Panc1 (cell line): ENCODE measurements around the gene GNAZ. TPM values are rescaled to one million over a fixed set of nuclear protein-coding genes. Genes with fewer than 3 reads are reported as not detected.

ENCODE experiments used
- ATAC-seq: fragments of 200-7000 bp; cut with Tn5 transposase; 2 replicates; pipeline ENCODE4 v1.9.1; 2020; ENCODE audit warnings: mild to moderate bottlenecking, moderate library complexity
- BruUV-seq: library from RNA; stranded (reverse); fragments of 400-500 nt; replicated peaks from 2 replicates; lab custom pipeline; 2021; lab: Mats Ljungman, UMichigan
- CTCF ChIA-PET: fragments of 300-600 bp; sonication (Branson Sonifier 250); formaldehyde crosslinking; loops from one replicate; lab custom pipeline; 2022; ENCODE audit warnings: antibody characterized with exemption; lab: Charles Lee
- POLR2A ChIA-PET: fragments of 300-600 bp; sonication (Branson Sonifier 250); formaldehyde crosslinking; loops from one replicate; lab custom pipeline; 2022; ENCODE audit warnings: antibody characterized with exemption; lab: Charles Lee
- DNase-seq: peaks from one replicate; pipeline ENCODE4 v3.0.0-alpha.2; 2010; ENCODE audit warnings: low read depth, low spot score
- H3K27ac ChIP-seq: 2 replicates; pipeline ENCODE4 v1.5.1; 2011; ENCODE audit warnings: mild to moderate bottlenecking, low read length, inconsistent platforms
- H3K27me3 ChIP-seq: fragments of 200-500 bp; sonication (Bioruptor generic); 2 replicates; pipeline ENCODE4 v1.6.0; 2014; ENCODE audit warnings: low read length, inconsistent platforms; ENCODE audit not compliant: control insufficient read depth, insufficient read depth
- H3K36me3 ChIP-seq: fragments of 200-500 bp; sonication (Bioruptor generic); 2 replicates; pipeline ENCODE4 v1.5.1; 2014; ENCODE audit warnings: inconsistent platforms, mild to moderate bottlenecking, low read length, moderate library complexity; ENCODE audit not compliant: control insufficient read depth, insufficient read depth
- H3K4me1 ChIP-seq: 2 replicates; pipeline ENCODE4 v1.5.1; 2011; ENCODE audit warnings: inconsistent platforms, mild to moderate bottlenecking, low read length, moderate library complexity; ENCODE audit not compliant: control insufficient read depth, insufficient read depth
- H3K4me3 ChIP-seq, 2 experiments: 2 replicates each; pipeline ENCODE4 v1.5.1; 2011 to 2012; ENCODE audit warnings: low read depth in 2 of 2, low read length in 2 of 2, mild to moderate bottlenecking in 2 of 2, inconsistent platforms in 1 of 2, moderate library complexity in 1 of 2
- H3K9me3 ChIP-seq: fragments of 200-500 bp; sonication (Bioruptor generic); 2 replicates; pipeline ENCODE4 v1.5.1; 2014; ENCODE audit warnings: low read depth, mild to moderate bottlenecking, inconsistent platforms, low read length, moderate library complexity; ENCODE audit not compliant: control insufficient read depth, insufficient read depth
- CTCF ChIP-seq: fragments of 450-650 bp; IDR thresholded peaks from 2 replicates; pipeline ENCODE4 v1.5.1; 2017; ENCODE audit warnings: mild to moderate bottlenecking
- POLR2AphosphoS5 ChIP-seq: IDR thresholded peaks from 2 replicates; pipeline ENCODE4 v1.6.1; 2012; ENCODE audit warnings: mild to moderate bottlenecking, low read depth, low read length, moderate library complexity
- SIN3A ChIP-seq: IDR thresholded peaks from 2 replicates; pipeline ENCODE4 v1.6.1; 2012; ENCODE audit warnings: low read depth, mild to moderate bottlenecking, low read length, moderate library complexity, borderline replicate concordance; ENCODE audit not compliant: insufficient read depth
- TCF7L2 ChIP-seq: IDR thresholded peaks from 2 replicates; pipeline ENCODE4 v1.6.1; 2011; ENCODE audit warnings: mild to moderate bottlenecking, low read depth, low read length, inconsistent platforms
- in situ Hi-C: cut with HindIII; loops from 2 replicates; pipeline ENCODE4 v1.10.0; 2016; ENCODE audit warnings: low sequenced_read_pairs, low pct_unique_long_range_greater_than_20kb
- intact Hi-C: fragments of 100-400 bp; cut with micrococcal nuclease; formaldehyde crosslinking; loops from one replicate; pipeline ENCODE4 v1.10.0; 2022; ENCODE audit not compliant: unreplicated experiment
- total RNA-seq: library from RNA; stranded (reverse); gene quantifications from one replicate; pipeline ENCODE4 v1.2.1, GENCODE V29; 2021; ENCODE audit not compliant: unreplicated experiment
- TF ChIP-seq, protein P1 (sequence below), 2 experiments: IDR thresholded peaks; 2 replicates each; pipeline ENCODE4 v1.6.1; 2011 to 2012; ENCODE audit warnings: low read depth in 2 of 2, control low read depth in 1 of 2, low read length in 1 of 2, mild to moderate bottlenecking in 1 of 2, moderate library complexity in 1 of 2; ENCODE audit not compliant: insufficient read depth in 1 of 2

Gene GNAZ
- total RNA-seq, 1 experiment from 2014 or later: 11.9 TPM

DNA sequence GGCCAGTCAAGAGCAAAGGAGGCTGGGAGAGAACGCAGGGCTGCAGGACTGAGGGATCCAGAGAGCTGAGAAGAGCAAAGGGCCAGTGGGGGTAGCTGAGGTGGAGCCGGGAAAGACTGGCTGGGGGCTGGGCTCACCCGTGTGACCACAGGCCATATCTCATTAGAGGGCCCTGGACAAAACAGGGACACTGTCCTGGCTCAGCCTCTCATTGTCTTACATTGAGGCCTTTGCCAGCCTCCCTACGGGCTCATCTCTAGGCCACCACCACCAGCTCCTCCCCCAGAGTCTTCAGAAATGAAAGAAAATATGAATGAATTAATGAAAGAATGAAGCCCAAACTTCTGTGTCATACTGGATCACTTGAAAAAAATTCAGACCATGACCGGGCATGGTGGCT lies 84.1 kb downstream of the GNAZ start:
- TF ChIP-seq SIN3A (no peak), TCF7L2 (no peak), CTCF (no peak)
- TF ChIP-seq, protein P1, sequence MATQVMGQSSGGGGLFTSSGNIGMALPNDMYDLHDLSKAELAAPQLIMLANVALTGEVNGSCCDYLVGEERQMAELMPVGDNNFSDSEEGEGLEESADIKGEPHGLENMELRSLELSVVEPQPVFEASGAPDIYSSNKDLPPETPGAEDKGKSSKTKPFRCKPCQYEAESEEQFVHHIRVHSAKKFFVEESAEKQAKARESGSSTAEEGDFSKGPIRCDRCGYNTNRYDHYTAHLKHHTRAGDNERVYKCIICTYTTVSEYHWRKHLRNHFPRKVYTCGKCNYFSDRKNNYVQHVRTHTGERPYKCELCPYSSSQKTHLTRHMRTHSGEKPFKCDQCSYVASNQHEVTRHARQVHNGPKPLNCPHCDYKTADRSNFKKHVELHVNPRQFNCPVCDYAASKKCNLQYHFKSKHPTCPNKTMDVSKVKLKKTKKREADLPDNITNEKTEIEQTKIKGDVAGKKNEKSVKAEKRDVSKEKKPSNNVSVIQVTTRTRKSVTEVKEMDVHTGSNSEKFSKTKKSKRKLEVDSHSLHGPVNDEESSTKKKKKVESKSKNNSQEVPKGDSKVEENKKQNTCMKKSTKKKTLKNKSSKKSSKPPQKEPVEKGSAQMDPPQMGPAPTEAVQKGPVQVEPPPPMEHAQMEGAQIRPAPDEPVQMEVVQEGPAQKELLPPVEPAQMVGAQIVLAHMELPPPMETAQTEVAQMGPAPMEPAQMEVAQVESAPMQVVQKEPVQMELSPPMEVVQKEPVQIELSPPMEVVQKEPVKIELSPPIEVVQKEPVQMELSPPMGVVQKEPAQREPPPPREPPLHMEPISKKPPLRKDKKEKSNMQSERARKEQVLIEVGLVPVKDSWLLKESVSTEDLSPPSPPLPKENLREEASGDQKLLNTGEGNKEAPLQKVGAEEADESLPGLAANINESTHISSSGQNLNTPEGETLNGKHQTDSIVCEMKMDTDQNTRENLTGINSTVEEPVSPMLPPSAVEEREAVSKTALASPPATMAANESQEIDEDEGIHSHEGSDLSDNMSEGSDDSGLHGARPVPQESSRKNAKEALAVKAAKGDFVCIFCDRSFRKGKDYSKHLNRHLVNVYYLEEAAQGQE (IDR thresholded peaks at IDR 0.05; ENCODE audit: insufficient read depth in 1 of 2, low read depth in 2 of 2, low read length in 1 of 2): no peak
- ChIA-PET POLR2A (no interaction called here), CTCF (no interaction called here)
- no peak overlapping the region for H3K4me3 ChIP-seq
- H3K9me3 ChIP-seq: no peaks in the 10 kb centered on the region
- no peaks in the 10 kb centered on the region for H3K36me3 ChIP-seq
- no peak overlapping the region for H3K27ac ChIP-seq
- BruUV-seq: no TSS peak
- H3K4me1 ChIP-seq: no peaks in the 10 kb centered on the region
- no peak for DNase-seq
- intact Hi-C loops (no loop called here), in situ Hi-C loops (no loop called here)
- no peak for ATAC-seq
- H3K27me3 ChIP-seq: no peaks in the 10 kb centered on the region

- in situ Hi-C loops: no loop called here
- no peak for TF ChIP-seq SIN3A
- no peak for TF ChIP-seq POLR2AphosphoS5
Observed at GRCh38 chr22:23155143-23155542, 84.8 kb downstream of the GNAZ start.

GRCh38 chr22:23155831-23156230 lies 85.5 kb downstream of the GNAZ start:
- Histone ChIP-seq H3K9me3 (no peaks in the 10 kb centered on the region), H3K27ac (no peak overlapping the region), H3K4me3 (no peak overlapping the region), H3K4me1 (no peaks in the 10 kb centered on the region), H3K27me3 (no peaks in the 10 kb centered on the region), H3K36me3 (no peaks in the 10 kb centered on the region)
- DNase-seq: no peak
- BruUV-seq: no TSS peak
- CTCF ChIA-PET: no interaction called here
- TF ChIP-seq POLR2AphosphoS5 (no peak), SIN3A (no peak), CTCF (no peak), TCF7L2 (no peak)
- TF ChIP-seq, protein P1 (IDR thresholded peaks at IDR 0.05; ENCODE audit: insufficient read depth in 1 of 2, low read depth in 2 of 2, low read length in 1 of 2): no peak
- intact Hi-C loops: no loop called here
- no peak for ATAC-seq
- in situ Hi-C loops: no loop called here
- POLR2A ChIA-PET: no interaction called here

More at GRCh38 chr22:23155143-23155542, 84.8 kb downstream of the GNAZ start:
- BruUV-seq: no TSS peak
- intact Hi-C loops: no loop called here
- no peaks in the 10 kb centered on the region for H3K27me3 ChIP-seq
- CTCF ChIA-PET: no interaction called here
- no peaks in the 10 kb centered on the region for H3K4me1 ChIP-seq
- no peaks in the 10 kb centered on the region for H3K36me3 ChIP-seq
- ATAC-seq (no peak), DNase-seq (no peak)
- no peak overlapping the region for H3K4me3 ChIP-seq
- POLR2A ChIA-PET: no interaction called here
- no peaks in the 10 kb centered on the region for H3K9me3 ChIP-seq
- no peak overlapping the region for H3K27ac ChIP-seq
